Neural cell (in vitro differentiated cells): ENCODE results near the gene CXCR2. TPM values are rescaled to one million over a fixed set of nuclear protein-coding genes. Genes with fewer than 3 reads are reported as not detected.

Experiments used
- H2AFZ ChIP-seq: fragments of 200-600, 300-800 bp; sonication (generic), shearing (Covaris generic); 2 replicates; pipeline ENCODE4 v1.6.0; 2014; ENCODE audit warnings: low read depth, mild to moderate bottlenecking, antibody characterized with exemption, low read length, moderate library complexity
- H3F3A ChIP-seq: fragments of 200-600 bp; shearing (Covaris generic); 2 replicates; pipeline ENCODE4 v1.6.1; 2016; ENCODE audit warnings: mild to moderate bottlenecking, moderate library complexity, mixed read lengths, antibody characterized with exemption, low read length; ENCODE audit not compliant: insufficient read depth, poor library complexity, severe bottlenecking
- H3K27ac ChIP-seq: fragments of 200-600, 300-800 bp; sonication (generic), shearing (Covaris generic); 2 replicates; pipeline ENCODE4 v1.5.1; 2014; ENCODE audit warnings: mild to moderate bottlenecking, low read length, moderate library complexity
- H3K27me3 ChIP-seq: fragments of 300-800, 200-600 bp; sonication (generic), shearing (Covaris generic); 2 replicates; pipeline ENCODE4 v1.6.0; 2014; ENCODE audit warnings: mild to moderate bottlenecking, low read depth, low read length, moderate library complexity; ENCODE audit not compliant: insufficient read depth
- H3K36me3 ChIP-seq: fragments of 300-800, 200-600 bp; sonication (generic), shearing (Covaris generic); 2 replicates; pipeline ENCODE4 v1.5.1; 2014; ENCODE audit warnings: mild to moderate bottlenecking, antibody characterized with exemption, low read length, moderate library complexity; ENCODE audit not compliant: insufficient read depth
- H3K4me2 ChIP-seq: fragments of 300-800, 200-600 bp; sonication (generic), shearing (Covaris generic); 2 replicates; pipeline ENCODE4 v1.6.0; 2014; ENCODE audit warnings: mild to moderate bottlenecking, low read length
- H3K4me3 ChIP-seq: fragments of 300-800, 200-600 bp; sonication (generic), shearing (Covaris generic); 2 replicates; pipeline ENCODE4 v1.5.1; 2014; ENCODE audit warnings: mild to moderate bottlenecking, low read length, moderate library complexity
- H3K79me2 ChIP-seq: fragments of 200-600 bp; shearing (Covaris generic); replicated peaks from 2 replicates; pipeline ENCODE4 v1.6.0; 2014; ENCODE audit warnings: mild to moderate bottlenecking, low read length, moderate library complexity; ENCODE audit not compliant: insufficient read depth
- H3K9ac ChIP-seq: fragments of 300-800, 200-600 bp; sonication (generic), shearing (Covaris generic); 2 replicates; pipeline ENCODE4 v1.6.1; 2016; ENCODE audit warnings: mild to moderate bottlenecking, low read length, mixed read lengths
- H3K9me2 ChIP-seq: fragments of 200-600 bp; shearing (Covaris generic); 2 replicates; pipeline ENCODE4 v1.6.1; 2016; ENCODE audit warnings: mild to moderate bottlenecking, low read length, mixed read lengths; ENCODE audit not compliant: insufficient read depth
- H3K9me3 ChIP-seq: fragments of 200-600, 300-800 bp; sonication (generic), shearing (Covaris generic); 2 replicates; pipeline ENCODE4 v1.6.1; 2016; ENCODE audit warnings: mild to moderate bottlenecking, mixed run types, low read length, moderate library complexity, mixed read lengths
- H4K20me1 ChIP-seq: fragments of 200-600 bp; shearing (Covaris generic); 2 replicates; pipeline ENCODE4 v1.6.1; 2016; ENCODE audit warnings: mild to moderate bottlenecking, mixed run types; ENCODE audit not compliant: insufficient read depth
- CTCF ChIP-seq: fragments of 450-650 bp; IDR thresholded peaks from 2 replicates; pipeline ENCODE4 v1.5.1; 2014; ENCODE audit warnings: antibody characterized with exemption, mild to moderate bottlenecking, moderate library complexity; ENCODE audit not compliant: poor library complexity, severe bottlenecking
- EP300 ChIP-seq: fragments of 450-650 bp; conservative IDR thresholded peaks from 2 replicates; pipeline ENCODE4 v1.6.1; 2014; ENCODE audit warnings: antibody characterized with exemption, mild to moderate bottlenecking, moderate library complexity; ENCODE audit not compliant: poor library complexity, severe bottlenecking
- EZH2 ChIP-seq: fragments of 200-600, 300-800 bp; shearing (Covaris generic), sonication (generic); IDR thresholded peaks from 2 replicates; pipeline ENCODE4 v1.6.1; 2014; ENCODE audit warnings: antibody characterized with exemption, low read length, borderline replicate concordance, mild to moderate bottlenecking; ENCODE audit not compliant: insufficient read depth, poor library complexity, severe bottlenecking
- MXI1 ChIP-seq: fragments of 450-650 bp; conservative IDR thresholded peaks from 2 replicates; pipeline ENCODE4 v1.6.1; 2014; ENCODE audit warnings: antibody characterized with exemption, mild to moderate bottlenecking; ENCODE audit not compliant: poor library complexity, severe bottlenecking
- POLR2AphosphoS5 ChIP-seq: IDR thresholded peaks from 2 replicates; pipeline ENCODE4 v1.6.1; 2012
- RAD21 ChIP-seq: fragments of 450-650 bp; conservative IDR thresholded peaks from 2 replicates; pipeline ENCODE4 v1.6.1; 2014; ENCODE audit warnings: antibody characterized with exemption, mild to moderate bottlenecking, moderate library complexity
- SMC3 ChIP-seq: fragments of 450-650 bp; conservative IDR thresholded peaks from 2 replicates; pipeline ENCODE4 v1.6.1; 2014; ENCODE audit warnings: antibody characterized with exemption, mild to moderate bottlenecking, moderate library complexity; ENCODE audit not compliant: poor library complexity
- TAF1 ChIP-seq: IDR thresholded peaks from 2 replicates; pipeline ENCODE4 v1.6.1; 2012; ENCODE audit warnings: low read depth
- polyA plus RNA-seq: library from polyadenylated mRNA; depleted of rRNA; stranded (reverse); fragments of >200 nt; gene quantifications from 2 replicates; pipeline ENCODE4 v1.2.3, GENCODE V29; 2014
- TF ChIP-seq, protein P1 (sequence below): IDR thresholded peaks from 2 replicates; pipeline ENCODE4 v1.6.1; 2012; ENCODE audit warnings: borderline replicate concordance

Gene CXCR2
- polyA plus RNA-seq, 1 donor from 2014 or later, result not detected

DNA sequence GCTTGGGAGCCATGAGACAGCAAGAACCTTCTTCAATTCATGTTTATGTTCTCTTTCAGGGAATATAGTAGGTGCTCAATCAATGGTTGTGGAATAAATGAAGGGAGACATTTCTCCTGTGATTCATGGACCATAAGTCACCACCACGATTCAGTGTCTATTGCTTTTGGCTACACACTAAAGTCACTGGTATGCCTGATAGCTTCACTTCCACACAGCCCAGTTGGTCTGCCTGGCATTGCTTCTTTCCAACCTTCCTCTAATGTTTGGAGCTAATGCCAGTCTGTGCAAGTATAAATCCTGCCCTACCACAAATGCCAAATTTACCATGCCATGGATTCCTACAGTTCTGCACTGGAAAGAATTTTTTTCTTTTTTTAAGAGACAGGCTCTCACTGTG lies 42.2 kb downstream of the CXCR2 start:
- H3K27ac ChIP-seq, result no peak overlapping the region
- no peaks in the 10 kb centered on the region for H3F3A ChIP-seq
- no peak overlapping the region for H3K9ac ChIP-seq
- H3K9me3 ChIP-seq, result no peaks in the 10 kb centered on the region
- no peaks in the 10 kb centered on the region for H3K36me3 ChIP-seq
- H3K27me3 ChIP-seq, result no peaks in the 10 kb centered on the region
- TF ChIP-seq SMC3 (no peak), TAF1 (no peak), EZH2 (no peak), EP300 (no peak), RAD21 (no peak), POLR2AphosphoS5 (no peak), CTCF (no peak), MXI1 (no peak)
- TF ChIP-seq, protein P1, sequence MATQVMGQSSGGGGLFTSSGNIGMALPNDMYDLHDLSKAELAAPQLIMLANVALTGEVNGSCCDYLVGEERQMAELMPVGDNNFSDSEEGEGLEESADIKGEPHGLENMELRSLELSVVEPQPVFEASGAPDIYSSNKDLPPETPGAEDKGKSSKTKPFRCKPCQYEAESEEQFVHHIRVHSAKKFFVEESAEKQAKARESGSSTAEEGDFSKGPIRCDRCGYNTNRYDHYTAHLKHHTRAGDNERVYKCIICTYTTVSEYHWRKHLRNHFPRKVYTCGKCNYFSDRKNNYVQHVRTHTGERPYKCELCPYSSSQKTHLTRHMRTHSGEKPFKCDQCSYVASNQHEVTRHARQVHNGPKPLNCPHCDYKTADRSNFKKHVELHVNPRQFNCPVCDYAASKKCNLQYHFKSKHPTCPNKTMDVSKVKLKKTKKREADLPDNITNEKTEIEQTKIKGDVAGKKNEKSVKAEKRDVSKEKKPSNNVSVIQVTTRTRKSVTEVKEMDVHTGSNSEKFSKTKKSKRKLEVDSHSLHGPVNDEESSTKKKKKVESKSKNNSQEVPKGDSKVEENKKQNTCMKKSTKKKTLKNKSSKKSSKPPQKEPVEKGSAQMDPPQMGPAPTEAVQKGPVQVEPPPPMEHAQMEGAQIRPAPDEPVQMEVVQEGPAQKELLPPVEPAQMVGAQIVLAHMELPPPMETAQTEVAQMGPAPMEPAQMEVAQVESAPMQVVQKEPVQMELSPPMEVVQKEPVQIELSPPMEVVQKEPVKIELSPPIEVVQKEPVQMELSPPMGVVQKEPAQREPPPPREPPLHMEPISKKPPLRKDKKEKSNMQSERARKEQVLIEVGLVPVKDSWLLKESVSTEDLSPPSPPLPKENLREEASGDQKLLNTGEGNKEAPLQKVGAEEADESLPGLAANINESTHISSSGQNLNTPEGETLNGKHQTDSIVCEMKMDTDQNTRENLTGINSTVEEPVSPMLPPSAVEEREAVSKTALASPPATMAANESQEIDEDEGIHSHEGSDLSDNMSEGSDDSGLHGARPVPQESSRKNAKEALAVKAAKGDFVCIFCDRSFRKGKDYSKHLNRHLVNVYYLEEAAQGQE, result no peak
- H3K79me2 ChIP-seq, result no peaks in the 10 kb centered on the region
- no peak overlapping the region for H3K4me2 ChIP-seq
- no peak overlapping the region for H2AFZ ChIP-seq
- no peaks in the 10 kb centered on the region for H3K9me2 ChIP-seq
- H4K20me1 ChIP-seq, result no peaks in the 10 kb centered on the region
- H3K4me3 ChIP-seq, result no peak overlapping the region

DNA sequence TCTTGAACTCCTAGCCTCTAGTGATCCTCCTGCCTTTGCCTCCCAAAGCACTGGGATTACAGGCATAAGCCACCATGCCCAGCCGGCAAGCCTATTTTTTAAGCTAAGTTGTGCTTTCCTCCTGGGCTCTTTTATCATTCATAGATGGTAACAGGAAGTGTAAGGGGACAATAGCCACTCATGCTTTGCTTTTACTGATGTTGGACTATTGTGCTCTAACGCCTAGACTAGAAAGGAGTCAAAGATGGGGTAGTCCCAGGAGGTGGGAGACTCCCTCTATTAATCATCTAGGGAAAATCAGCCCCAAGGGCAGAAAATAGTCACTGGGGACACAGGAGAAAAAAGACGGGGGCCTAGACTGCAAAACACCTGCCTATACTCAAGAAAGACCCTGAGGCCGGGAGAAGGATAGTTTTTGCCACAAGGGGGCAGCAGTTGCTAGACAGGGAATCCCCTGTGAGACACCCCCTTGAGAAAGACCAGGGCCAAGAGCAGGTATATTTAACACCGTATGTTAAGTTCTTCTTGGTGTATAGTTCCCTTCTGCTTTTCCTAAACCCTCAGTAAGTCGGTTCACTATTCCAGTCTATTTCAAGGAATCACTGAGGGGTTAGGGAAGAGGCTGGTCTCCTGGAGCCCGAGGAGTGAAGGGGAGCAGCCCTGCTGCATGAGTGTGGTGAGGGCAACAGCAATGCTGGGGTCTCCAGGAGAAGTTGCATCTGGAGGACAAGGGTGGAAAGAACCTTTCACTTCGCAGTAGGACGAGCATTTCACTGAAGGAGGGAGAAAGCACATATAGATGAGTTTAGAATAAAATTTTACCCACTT lies 43.0 kb downstream of the CXCR2 start:
- no peaks in the 10 kb centered on the region for H3K79me2 ChIP-seq
- no peaks in the 10 kb centered on the region for H3K36me3 ChIP-seq
- no peaks in the 10 kb centered on the region for H3K9me3 ChIP-seq
- H3K27me3 ChIP-seq, result no peaks in the 10 kb centered on the region
- no peak overlapping the region for H3K9ac ChIP-seq
- no peaks in the 10 kb centered on the region for H3K9me2 ChIP-seq
- no peak overlapping the region for H3K4me3 ChIP-seq
- H3F3A ChIP-seq, result no peaks in the 10 kb centered on the region
- no peak overlapping the region for H2AFZ ChIP-seq
- no peaks in the 10 kb centered on the region for H4K20me1 ChIP-seq
- no peak for TF ChIP-seq POLR2AphosphoS5
- TF ChIP-seq, protein P1, result no peak
- no peak for TF ChIP-seq RAD21
- no peak for TF ChIP-seq TAF1
- no peak for TF ChIP-seq EP300
- no peak for TF ChIP-seq CTCF
- H3K27ac ChIP-seq, result no peak overlapping the region
- H3K4me2 ChIP-seq, result no peak overlapping the region
